ENCODE data around the gene CAPN11.

The CAPN11 gene

DNA sequence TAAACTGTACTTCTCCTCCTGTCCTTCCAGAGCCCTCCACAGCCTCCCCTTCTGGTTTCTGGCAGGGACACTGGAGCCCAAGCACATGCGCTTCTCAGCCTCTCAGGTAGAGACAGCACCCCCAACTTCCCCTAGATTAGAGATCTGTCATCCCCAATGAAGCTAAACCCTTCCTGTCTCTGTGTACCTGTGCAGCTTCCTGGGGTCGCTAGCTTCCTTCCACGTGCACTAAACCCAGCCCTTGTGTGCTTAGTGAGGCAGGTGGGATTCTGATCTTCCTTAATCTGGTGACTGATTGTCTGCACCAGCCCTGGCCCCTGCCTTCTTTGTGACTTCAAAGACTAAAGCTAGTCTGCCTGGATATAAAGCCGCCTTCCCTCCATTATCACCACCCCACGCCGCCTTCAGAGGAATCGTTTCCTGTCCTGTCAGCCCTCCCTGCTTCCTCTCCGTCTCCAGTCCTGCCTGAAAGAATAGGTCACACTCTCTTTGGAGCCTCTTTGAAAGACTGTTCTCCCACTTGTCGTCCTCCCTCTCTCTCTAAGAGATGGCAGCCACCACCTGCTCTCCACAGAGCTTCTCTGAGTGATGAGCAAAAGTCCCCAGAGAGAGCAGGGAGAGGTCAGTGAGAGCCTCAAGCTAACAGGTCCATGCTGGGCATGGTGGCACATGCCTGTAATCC is 27.5 kb downstream of the CAPN11 start:
- Histone ChIP-seq H3K27ac (replicated peaks) (no peak overlapping the region), H3K27me3 (ENCODE audit: insufficient read depth, poor library complexity, severe bottlenecking) (no peaks in the 10 kb centered on the region), H3K4me3 (replicated peaks; ENCODE audit: insufficient read depth, low read length) (no peak overlapping the region)
- no peak for TF ChIP-seq POLR2AphosphoS5 (IDR thresholded peaks at IDR 0.05; ENCODE audit: low read depth)
- TF ChIP-seq, protein P1, sequence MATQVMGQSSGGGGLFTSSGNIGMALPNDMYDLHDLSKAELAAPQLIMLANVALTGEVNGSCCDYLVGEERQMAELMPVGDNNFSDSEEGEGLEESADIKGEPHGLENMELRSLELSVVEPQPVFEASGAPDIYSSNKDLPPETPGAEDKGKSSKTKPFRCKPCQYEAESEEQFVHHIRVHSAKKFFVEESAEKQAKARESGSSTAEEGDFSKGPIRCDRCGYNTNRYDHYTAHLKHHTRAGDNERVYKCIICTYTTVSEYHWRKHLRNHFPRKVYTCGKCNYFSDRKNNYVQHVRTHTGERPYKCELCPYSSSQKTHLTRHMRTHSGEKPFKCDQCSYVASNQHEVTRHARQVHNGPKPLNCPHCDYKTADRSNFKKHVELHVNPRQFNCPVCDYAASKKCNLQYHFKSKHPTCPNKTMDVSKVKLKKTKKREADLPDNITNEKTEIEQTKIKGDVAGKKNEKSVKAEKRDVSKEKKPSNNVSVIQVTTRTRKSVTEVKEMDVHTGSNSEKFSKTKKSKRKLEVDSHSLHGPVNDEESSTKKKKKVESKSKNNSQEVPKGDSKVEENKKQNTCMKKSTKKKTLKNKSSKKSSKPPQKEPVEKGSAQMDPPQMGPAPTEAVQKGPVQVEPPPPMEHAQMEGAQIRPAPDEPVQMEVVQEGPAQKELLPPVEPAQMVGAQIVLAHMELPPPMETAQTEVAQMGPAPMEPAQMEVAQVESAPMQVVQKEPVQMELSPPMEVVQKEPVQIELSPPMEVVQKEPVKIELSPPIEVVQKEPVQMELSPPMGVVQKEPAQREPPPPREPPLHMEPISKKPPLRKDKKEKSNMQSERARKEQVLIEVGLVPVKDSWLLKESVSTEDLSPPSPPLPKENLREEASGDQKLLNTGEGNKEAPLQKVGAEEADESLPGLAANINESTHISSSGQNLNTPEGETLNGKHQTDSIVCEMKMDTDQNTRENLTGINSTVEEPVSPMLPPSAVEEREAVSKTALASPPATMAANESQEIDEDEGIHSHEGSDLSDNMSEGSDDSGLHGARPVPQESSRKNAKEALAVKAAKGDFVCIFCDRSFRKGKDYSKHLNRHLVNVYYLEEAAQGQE (IDR thresholded peaks at IDR 0.05; ENCODE audit: insufficient replicate concordance, low read depth), result no peak
- no peak for TF ChIP-seq GABPA (IDR thresholded peaks at IDR 0.05; ENCODE audit: low read depth)
- TF ChIP-seq, protein P2, sequence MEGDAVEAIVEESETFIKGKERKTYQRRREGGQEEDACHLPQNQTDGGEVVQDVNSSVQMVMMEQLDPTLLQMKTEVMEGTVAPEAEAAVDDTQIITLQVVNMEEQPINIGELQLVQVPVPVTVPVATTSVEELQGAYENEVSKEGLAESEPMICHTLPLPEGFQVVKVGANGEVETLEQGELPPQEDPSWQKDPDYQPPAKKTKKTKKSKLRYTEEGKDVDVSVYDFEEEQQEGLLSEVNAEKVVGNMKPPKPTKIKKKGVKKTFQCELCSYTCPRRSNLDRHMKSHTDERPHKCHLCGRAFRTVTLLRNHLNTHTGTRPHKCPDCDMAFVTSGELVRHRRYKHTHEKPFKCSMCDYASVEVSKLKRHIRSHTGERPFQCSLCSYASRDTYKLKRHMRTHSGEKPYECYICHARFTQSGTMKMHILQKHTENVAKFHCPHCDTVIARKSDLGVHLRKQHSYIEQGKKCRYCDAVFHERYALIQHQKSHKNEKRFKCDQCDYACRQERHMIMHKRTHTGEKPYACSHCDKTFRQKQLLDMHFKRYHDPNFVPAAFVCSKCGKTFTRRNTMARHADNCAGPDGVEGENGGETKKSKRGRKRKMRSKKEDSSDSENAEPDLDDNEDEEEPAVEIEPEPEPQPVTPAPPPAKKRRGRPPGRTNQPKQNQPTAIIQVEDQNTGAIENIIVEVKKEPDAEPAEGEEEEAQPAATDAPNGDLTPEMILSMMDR (IDR thresholded peaks at IDR 0.05; ENCODE audit: insufficient read depth, low read length), result no peak
- TF ChIP-seq SPI1 (IDR thresholded peaks at IDR 0.05; ENCODE audit: borderline replicate concordance, low read depth), result no peak
- no peak for DNase-seq (ENCODE audit: low read depth in 1 of 2, low spot score in 1 of 2)

DNA sequence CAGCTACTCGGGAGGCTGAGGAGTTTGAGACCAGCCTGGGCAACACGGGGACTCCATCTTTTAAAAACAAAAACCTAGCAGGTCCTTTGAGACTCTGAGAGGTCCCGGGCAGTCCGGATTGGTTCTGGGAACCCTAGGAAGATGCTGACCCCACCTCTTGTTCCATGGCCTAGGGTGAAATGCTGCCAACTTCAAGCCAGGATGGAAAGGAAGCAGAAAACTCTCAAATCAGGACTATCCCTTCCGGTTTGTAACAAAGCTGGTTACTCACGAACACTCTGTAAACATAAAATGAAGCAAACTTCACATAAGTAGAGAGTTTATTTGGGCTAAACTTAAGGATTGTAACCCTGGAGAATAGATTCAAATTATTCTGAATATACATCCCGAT is 28.0 kb downstream of the CAPN11 start:
- TF ChIP-seq, protein P2 (IDR thresholded peaks at IDR 0.05; ENCODE audit: insufficient read depth, low read length), result no peak
- TF ChIP-seq SPI1 (IDR thresholded peaks at IDR 0.05; ENCODE audit: borderline replicate concordance, low read depth) (no peak), GABPA (IDR thresholded peaks at IDR 0.05; ENCODE audit: low read depth) (no peak), POLR2AphosphoS5 (IDR thresholded peaks at IDR 0.05; ENCODE audit: low read depth) (no peak)
- TF ChIP-seq, protein P1 (IDR thresholded peaks at IDR 0.05; ENCODE audit: insufficient replicate concordance, low read depth), result no peak
- no peak overlapping the region for H3K4me3 ChIP-seq (replicated peaks; ENCODE audit: insufficient read depth, low read length)
- no peak for DNase-seq (ENCODE audit: low read depth in 1 of 2, low spot score in 1 of 2)
- H3K27ac ChIP-seq (replicated peaks), result no peak overlapping the region
- H3K27me3 ChIP-seq (ENCODE audit: insufficient read depth, poor library complexity, severe bottlenecking), result no peaks in the 10 kb centered on the region

DNA sequence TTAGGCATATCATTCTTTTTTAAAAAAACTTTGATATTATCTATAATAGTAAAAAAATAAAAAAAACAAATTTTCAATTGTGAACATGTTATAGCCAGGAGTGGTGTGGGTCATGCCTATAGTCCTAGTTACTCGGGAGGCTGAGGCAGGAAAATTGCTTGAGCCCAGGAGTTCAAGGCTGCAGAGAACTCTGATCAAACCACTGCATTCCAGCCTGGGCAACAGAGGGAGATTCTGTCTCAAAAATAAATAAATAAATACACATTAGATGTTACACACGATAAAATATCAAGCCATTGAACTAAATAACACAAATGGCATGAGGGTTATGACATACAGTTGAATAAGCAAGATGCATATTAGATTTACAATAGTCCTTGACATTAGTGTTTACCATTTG is 30.2 kb downstream of the CAPN11 start:
- no peak for DNase-seq (ENCODE audit: low read depth in 1 of 2, low spot score in 1 of 2)
- H3K27ac ChIP-seq (replicated peaks), result no peak overlapping the region
- H3K4me3 ChIP-seq (replicated peaks; ENCODE audit: insufficient read depth, low read length), result no peak overlapping the region
- H3K27me3 ChIP-seq (ENCODE audit: insufficient read depth, poor library complexity, severe bottlenecking), result no peaks in the 10 kb centered on the region
- TF ChIP-seq GABPA (IDR thresholded peaks at IDR 0.05; ENCODE audit: low read depth), result no peak
- TF ChIP-seq, protein P2 (IDR thresholded peaks at IDR 0.05; ENCODE audit: insufficient read depth, low read length), result no peak
- TF ChIP-seq, protein P1 (IDR thresholded peaks at IDR 0.05; ENCODE audit: insufficient replicate concordance, low read depth), result no peak
- no peak for TF ChIP-seq SPI1 (IDR thresholded peaks at IDR 0.05; ENCODE audit: borderline replicate concordance, low read depth)
- no peak for TF ChIP-seq POLR2AphosphoS5 (IDR thresholded peaks at IDR 0.05; ENCODE audit: low read depth)

All from HL-60 (cell line).